Measurements from ENCODE around the gene CACNA1B.

Gene CACNA1B

GRCh38 chr9:138043411-138044345, 166.1 kb downstream of the CACNA1B start:
- no peak overlapping the region for H3K4me3 ChIP-seq (ENCODE audit: low read depth, low read length)
- no peak for DNase-seq (ENCODE audit: low read depth)
- TF ChIP-seq CTCF (conservative IDR thresholded peaks at IDR 0.05; ENCODE audit: low read depth, low read length) = no peak

GRCh38 chr9:138044485-138045383, 167.2 kb downstream of the CACNA1B start:
- no peak for TF ChIP-seq CTCF (conservative IDR thresholded peaks at IDR 0.05; ENCODE audit: low read depth, low read length)
- no peak overlapping the region for H3K4me3 ChIP-seq (ENCODE audit: low read depth, low read length)
- no peak for DNase-seq (ENCODE audit: low read depth)

- H3K4me3 ChIP-seq (ENCODE audit: low read depth, low read length) = no peak overlapping the region
- DNase-seq (ENCODE audit: low read depth) = no peak
- no peak for TF ChIP-seq CTCF (conservative IDR thresholded peaks at IDR 0.05; ENCODE audit: low read depth, low read length)
These were observed 168.2 kb downstream of the CACNA1B start for GRCh38 chr9:138045541-138046490.

GRCh38 chr9:138046641-138047301, 169.2 kb downstream of the CACNA1B start:
- no peak overlapping the region for H3K4me3 ChIP-seq (ENCODE audit: low read depth, low read length)
- DNase-seq (ENCODE audit: low read depth) = no peak
- no peak for TF ChIP-seq CTCF (conservative IDR thresholded peaks at IDR 0.05; ENCODE audit: low read depth, low read length)

- H3K4me3 ChIP-seq (ENCODE audit: low read depth, low read length) = no peak overlapping the region
- no peak for TF ChIP-seq CTCF (conservative IDR thresholded peaks at IDR 0.05; ENCODE audit: low read depth, low read length)
- no peak for DNase-seq (ENCODE audit: low read depth)
These were observed 170.0 kb downstream of the CACNA1B start for GRCh38 chr9:138047469-138048040.
